Right lung (tissue), 5 donors: ENCODE data around the gene BRCA2. TPM values are rescaled to one million over a fixed set of nuclear protein-coding genes. Genes with fewer than 3 reads are reported as not detected.

Source experiments
- DNase-seq, 2 donors: peaks; one replicate each; pipeline ENCODE4 v3.0.0-alpha.2; 2013
- polyA plus RNA-seq, 5 donors: library from polyadenylated mRNA; unstranded; fragments of 120-200 nt; gene quantifications; one replicate each; pipeline versions ENCODE4 v1.2.1 to v1.2.3, GENCODE V29; 2013; ENCODE audit warnings: inconsistent platforms in 1 of 5, low replicate concordance in 1 of 5; ENCODE audit not compliant: insufficient read length in 5 of 5, insufficient read depth in 1 of 5

BRCA2 gene
- polyA plus RNA-seq, 5 donors, result 6.5 to 13.5 (median 9.3) TPM

DNA sequence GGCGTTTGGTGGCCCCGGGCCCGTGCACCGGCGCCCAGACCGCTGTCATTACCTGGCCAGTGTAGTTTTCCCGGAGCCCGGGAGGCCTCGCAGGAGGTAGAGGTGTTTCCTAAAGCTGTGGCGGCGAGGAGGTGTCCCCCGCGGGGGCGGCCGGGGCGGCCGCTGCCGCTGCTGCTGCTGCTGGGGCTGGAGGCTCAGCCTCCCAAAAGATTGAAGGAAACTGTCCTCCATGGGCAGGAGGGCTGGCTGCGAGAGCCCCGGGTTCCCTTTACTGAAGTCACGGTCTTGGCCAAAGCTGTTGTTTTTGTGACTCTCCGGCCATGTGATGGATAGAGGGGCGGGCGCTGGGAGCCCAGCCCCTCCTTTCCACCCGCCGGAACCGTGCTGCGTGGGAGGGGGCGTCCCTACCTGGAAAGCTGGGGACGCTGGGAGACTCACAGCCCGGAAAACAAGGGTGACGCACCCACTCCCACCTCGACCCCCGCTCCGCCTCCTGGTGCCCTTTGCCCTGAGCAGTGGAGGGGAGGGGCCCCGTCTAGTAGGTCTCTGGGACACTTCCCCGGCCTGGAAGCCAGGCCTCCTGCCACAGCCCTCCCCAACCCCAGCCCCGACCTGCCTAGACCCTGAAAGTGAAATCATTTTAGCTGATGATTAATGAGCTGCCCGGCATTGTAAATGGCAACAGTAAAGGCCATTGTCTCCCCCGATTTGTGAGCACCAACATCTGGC, 112.7 kb downstream of the BRCA2 start, which contains the start of gene N4BP2L1:
TSS of gene N4BP2L1 (minus strand) at position 279 of the 729 bp plus-strand sequence. CDS start at position 231, 48 bp downstream.
- peak; percentile 74 to 77 for DNase-seq

DNA sequence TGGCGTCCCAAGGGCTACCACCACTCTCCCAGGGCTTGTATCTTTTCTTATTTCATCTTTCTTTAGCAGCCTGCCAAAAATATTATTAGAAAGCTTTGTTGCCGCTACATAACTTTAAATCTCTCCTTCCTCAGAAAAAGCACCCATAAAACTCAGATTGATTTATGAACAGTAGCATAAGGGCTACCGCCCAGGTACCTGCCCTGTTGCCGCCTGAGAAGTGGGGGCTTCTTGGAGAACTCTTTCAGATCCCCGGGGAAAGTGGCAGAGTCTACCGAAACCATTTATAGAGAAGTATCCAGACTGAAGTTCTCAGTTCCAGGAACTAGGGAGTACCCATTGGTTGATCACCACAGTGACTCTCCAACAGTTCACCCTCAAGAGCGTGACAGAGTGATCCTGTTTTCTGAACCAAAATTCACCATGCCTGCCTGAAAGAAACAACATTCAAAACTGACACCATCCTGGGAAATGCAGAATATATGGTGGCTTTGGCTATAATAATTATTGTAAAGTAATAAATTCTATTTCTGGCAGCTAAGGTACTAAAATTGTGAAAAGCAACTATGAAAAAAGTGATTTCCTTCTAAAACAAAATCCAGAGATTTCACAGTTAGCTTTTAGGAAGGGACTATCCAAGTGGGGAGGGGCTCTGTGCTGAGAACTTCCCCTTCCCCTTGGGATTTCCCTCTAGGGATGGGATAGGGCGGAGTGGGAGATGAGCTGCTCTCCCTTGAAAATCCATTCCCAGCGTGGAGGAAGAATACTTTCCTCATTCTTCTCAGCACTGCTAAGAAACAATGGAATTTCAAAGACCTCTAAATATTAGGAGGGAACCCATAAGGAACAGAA, 113.5 kb downstream of the BRCA2 start:
- no peak for DNase-seq

GRCh38 chr13:32429433-32429909, 114.2 kb downstream of the BRCA2 start:
- DNase-seq, result no peak

DNA sequence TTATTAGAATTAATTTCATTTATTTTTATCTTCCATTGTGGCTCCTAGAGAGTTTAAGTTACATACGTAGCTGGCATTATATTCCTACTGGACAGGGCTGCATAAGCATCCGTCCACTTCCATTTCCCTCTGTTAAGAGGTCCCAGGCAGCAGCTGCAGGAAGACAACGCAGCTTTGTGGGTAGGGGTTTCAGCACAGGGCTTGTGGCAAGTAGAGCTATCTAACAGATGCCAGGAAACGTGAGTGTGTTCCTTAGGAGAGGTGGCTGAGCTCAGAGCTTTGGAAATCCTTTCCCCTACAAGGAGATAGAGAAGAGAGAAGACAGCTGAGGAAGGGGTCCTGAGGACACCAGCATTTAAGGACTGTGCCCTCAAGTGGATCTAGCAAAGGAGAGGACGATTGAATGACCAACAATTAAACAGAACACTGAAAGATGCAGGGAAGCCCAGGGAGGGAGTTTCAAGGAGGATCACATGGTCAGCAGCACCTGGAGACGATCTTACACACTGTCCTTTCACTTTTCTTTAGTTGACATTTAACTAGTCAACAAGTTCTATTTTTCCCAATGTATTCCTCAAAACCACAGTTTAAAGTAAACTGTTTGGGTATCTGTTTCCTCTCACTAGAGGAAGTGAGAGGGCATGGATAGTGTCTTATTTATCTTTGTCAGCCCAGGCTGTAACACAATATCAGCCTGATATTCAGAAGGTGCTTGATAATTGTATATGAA, 114.9 kb downstream of the BRCA2 start:
- DNase-seq, result no peak

- no peak for DNase-seq
These were observed 116.1 kb downstream of the BRCA2 start for GRCh38 chr13:32431361-32431760.

DNA sequence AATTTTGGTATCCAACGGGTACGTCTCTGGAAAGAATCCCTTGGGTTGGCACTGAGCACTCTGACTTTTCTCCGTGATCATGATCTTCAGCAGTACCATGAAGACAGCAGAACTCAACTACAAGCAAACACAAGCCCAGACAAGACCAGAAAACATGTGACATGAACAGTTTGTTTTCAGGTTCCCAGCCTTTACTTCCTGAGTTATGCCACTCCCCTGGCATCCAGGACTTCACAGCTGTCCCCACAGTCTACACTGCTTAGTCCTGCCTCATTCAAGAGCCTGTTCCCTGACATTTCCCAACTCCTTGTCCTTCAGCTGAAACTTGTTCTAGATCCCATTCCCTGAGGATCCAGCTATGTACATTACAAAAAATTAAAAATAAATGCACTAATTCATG, 117.5 kb downstream of the BRCA2 start:
- DNase-seq, result no peak

GRCh38 chr13:32438871-32439270, 123.6 kb downstream of the BRCA2 start:
- no peak for DNase-seq

GRCh38 chr13:32443111-32443510, 127.8 kb downstream of the BRCA2 start:
- peak in 1 of 2 donors; percentile 8 for DNase-seq

DNA sequence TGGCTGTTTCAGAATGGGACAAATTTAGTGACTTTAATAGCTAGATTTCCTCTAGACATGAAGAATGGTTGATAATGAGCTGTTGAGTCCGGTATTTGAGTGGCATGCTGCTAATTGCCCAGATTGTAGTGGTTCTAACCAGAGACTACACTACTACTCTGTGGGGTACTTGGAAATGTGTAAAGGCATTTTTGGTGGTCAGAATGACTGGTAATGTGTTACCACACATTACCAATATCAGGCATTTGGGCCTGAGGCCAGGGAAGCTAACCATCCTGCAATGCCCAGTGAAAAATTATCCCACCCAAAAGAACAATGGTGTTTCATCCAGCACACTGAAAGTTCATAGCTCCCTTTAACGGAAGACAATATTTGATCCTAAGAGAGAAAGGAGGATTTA, 130.2 kb downstream of the BRCA2 start:
- no peak for DNase-seq

DNA sequence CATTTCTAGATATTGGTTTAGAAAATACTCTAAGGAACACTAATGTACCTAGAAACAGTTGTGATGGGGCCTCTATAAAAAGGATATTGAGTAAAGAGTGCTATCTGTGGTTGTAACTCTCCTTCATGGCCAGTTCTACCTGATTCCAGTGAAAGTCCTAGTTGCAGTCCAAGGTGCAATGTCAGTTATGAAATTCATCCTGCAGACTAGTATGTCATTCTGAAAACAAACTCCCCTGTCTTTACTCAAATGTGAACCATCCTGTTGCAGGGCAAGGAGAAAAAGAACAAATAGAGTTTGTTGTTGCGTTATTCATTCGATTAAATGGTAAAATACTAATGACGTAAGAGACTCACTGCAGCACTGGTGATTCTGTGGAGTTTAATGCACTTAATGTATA, 130.9 kb downstream of the BRCA2 start:
- DNase-seq, result no peak

DNA sequence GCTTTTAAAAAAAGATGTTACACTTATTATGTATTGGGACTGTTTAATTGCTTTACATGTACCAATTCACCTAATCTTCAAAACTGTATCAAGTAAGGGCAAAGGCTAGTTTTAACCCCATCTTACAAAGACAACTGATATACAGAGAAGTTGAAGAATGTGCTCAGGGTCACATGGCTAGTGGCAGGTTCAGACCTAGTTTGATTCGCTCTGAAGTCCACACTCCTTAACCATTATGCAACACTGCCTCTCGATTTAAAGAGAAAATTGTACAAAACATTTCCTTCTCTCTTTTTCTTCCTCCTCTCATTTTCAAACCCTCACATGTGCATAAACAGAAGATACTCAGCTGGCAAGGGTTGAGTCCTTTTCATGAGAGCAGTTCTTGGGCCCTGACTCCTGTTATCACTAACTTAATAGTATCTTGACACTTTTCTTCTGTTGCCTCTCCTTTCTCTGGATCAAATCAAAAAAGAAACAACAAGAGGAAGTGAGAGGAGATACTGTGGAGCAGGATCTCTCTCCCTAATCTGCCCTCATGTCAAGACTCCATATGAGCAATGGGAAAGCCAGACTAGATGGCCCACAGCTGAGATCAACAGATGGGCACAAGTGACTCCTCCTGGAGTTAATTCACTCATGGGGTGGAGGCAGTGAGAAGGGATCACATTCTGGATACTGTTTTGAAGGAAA, 131.6 kb downstream of the BRCA2 start:
- no peak for DNase-seq

DNA sequence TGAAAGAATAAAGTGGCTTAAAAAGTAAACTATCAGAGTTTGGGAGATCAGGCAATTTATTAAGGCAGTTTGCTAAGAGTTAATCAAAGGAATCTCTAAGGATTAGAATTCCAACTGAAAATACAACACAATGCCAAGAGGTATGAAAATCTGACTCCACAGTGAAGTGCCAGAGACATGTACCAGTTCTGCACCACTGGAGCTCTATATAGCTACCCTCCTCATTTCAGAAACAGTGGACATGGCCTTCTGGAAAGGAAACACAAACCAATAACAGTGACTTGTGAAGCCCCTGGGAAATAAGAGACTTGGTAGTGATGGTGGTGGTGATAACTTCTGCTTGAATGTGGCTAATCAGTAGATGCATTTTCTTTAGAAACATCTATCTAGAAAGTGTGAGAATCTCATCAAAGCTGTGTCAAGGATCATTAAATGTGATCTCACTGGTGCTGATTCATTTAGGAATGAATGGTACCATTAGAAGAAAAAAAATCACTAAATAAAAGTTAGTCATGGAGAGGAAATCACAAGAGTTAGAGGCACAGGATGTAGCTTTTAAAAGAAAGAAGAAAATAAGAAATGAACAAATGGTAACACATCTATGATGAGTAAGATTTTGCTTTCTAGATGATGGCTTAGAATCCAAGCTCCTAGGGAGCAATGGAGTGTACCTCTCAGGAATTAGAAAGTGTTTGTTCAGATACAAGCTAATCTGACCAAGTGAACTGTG, 132.8 kb downstream of the BRCA2 start:
- DNase-seq, result no peak

GRCh38 chr13:32448972-32449371, 133.7 kb downstream of the BRCA2 start:
- no peak for DNase-seq

Other genes starting within 250 kb of the BRCA2 start
- not detected for gene ZAR1L, start 145 bp upstream of the BRCA2 start, polyA plus RNA-seq
- gene N4BP2L1, start 112.6 kb downstream of the BRCA2 start, polyA plus RNA-seq, result 10 to 100 TPM; 23.4 to 51.4 (median 40.4) TPM
- 100 to 1,000 TPM; 142 to 294 (median 256) TPM for gene N4BP2L2, start 223.3 kb downstream of the BRCA2 start, polyA plus RNA-seq